Stimulated activated CD8-positive, alpha-beta memory T cell treated with anti-CD3 and anti-CD28 coated beads, Interleukin-4, amount 100 ng/mL, for 24 hours (primary cell): ENCODE results near the gene CROCC.

ENCODE experiments used
- DNase-seq: peaks from one replicate; pipeline ENCODE4 v3.0.0-alpha.2; 2020; ENCODE audit warnings: low read depth

The CROCC gene

GRCh38 chr1:16986560-16986959, 64.8 kb downstream of the CROCC start:
- DNase-seq = no peak

GRCh38 chr1:16986962-16987361, 65.2 kb downstream of the CROCC start:
- DNase-seq = no peak

GRCh38 chr1:16988210-16988609, 66.5 kb downstream of the CROCC start:
- DNase-seq = no peak

DNA sequence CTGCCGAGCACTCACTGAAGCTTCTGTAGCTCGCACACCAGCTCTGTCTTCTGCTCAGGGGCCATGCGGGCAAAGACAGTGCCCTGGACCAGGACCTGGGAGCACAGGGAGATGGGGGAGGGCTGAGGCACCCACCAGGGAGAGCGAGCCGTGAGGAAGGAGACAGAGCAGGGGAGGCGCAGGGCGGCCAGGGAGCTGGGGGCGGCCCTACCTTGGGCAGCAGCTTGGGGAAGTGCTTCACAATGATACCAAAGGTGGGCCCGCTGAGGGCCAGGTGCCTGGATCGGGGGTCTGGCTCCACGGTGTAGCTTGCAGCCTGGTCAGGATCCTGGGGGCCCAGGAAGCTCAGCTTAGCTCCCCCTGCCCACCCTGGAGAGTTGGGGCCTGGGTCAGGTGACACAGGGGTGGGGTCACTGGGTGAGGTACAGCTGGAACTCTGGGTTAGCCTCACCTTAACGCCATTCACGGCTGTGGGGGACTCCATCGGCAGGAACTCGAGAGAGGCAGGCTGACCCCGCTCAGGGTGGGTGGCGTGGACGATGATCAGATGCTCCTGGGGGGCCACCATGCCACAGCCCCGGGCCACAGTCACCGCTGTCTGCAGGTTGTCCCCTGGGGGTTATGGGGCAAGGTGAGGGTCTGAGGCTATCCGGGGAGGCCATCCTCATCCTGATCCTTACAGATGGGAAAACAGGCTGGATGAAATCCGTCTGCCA, 68.1 kb downstream of the CROCC start:
- no peak for DNase-seq

DNA sequence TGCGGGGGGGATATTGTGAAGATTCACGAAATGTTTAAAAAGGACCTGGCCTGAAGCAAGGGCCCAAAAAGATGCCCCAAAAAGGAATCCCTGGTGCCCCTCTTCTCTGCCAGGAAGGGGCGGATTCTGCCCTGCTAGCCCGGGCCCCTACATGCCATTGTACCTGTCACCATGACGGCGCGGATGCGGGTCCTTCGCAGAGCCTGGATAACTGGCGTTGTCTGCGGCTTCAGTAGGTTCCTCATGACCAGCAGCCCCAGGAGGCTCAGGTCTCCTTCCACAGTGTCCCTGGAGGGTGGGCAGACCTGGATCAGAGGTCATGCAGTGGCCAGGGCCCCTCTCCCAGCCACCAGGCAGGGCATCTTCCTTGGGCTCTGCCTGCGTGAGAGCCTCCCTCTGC, 69.8 kb downstream of the CROCC start:
- no peak for DNase-seq

- DNase-seq = no peak
Observed at GRCh38 chr1:16992102-16992501, 70.4 kb downstream of the CROCC start.

- no peak for DNase-seq
Observed at GRCh38 chr1:16992675-16993074, 70.9 kb downstream of the CROCC start.

- DNase-seq = no peak
Observed at GRCh38 chr1:16993521-16994038, 71.8 kb downstream of the CROCC start.

- no peak for DNase-seq
Observed at GRCh38 chr1:16996845-16997244, 75.1 kb downstream of the CROCC start.

DNA sequence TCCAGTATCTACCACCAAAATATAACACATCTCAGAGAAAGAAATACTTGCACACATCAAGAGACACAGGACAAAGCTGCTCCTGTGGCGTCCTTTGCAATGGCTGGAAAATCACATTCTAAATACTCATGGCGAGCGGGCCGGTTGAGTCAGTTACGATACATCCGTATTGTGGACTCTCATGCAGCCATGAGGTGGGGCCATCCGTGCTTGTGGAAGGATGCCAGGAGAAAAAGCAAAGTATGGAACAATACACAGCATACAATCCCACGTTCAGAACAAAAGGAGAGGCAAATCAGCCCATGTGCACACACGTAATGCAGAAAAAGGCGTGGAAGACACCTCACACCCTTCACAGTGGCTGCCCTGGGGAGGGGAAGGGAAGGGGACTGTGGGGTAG, 76.9 kb downstream of the CROCC start:
- no peak for DNase-seq

DNA sequence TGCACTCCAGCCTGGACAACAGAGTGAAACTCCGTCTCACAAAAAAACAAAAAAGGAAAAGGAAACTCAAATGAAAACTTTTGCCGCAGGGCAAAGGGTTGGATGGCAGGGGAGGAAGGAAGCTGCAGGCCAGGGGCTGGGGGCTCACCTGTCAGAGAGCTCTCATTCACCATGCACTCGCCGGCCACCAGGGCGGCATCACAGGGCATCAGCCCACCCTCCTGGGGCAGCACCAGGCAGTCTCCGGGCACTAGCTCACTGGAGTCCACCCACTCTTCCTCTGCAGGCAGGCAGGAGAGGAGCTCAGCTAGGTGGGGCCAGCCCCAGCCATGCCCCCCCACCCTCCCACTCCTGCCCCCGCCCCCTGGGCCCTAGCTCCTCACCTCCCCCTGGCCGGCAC, 78.1 kb downstream of the CROCC start:
- no peak for DNase-seq

- DNase-seq = no peak
Observed at GRCh38 chr1:17001760-17002523, 80.2 kb downstream of the CROCC start.

DNA sequence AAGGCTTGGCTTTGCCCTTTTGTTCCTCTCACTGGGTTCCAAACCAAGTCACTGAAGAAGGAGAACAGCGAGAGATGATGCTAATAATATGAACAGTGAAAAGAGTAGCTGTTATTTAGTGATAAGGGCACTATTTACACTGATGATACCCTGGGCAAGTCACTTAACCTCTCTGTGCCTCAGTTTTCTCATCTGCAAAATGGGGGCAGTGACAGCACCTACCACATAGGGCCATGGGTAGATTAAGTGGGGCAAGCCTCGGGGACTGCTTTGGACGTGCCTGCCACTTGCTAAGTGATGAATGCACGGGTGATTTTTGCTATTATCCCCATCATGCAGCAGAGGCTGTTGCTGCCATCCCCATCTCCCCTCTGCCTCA, 80.8 kb downstream of the CROCC start:
- DNase-seq = no peak

GRCh38 chr1:17004466-17005364, 83.0 kb downstream of the CROCC start:
- no peak for DNase-seq

GRCh38 chr1:17005365-17005740, 83.6 kb downstream of the CROCC start:
- DNase-seq = no peak

DNA sequence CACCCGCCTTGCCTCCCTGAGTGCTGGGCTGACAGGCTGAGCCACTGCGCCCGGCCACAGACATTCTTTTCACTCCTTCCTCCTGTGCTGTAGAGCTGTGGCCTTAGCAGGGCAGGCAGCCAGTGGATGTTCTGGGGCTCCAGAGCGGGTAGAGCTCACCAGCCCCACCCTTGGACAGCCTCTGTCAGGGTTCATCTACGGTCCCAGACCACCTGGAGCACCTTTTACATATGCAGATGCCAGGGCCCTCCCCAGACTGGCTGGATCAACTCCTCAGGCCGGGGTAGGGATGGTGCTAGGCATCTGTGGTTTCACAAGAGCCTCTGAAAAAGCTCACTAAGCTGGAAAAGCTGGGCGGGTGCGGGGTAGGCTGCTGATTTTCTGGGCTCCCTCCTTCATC, 85.4 kb downstream of the CROCC start:
- no peak for DNase-seq

DNA sequence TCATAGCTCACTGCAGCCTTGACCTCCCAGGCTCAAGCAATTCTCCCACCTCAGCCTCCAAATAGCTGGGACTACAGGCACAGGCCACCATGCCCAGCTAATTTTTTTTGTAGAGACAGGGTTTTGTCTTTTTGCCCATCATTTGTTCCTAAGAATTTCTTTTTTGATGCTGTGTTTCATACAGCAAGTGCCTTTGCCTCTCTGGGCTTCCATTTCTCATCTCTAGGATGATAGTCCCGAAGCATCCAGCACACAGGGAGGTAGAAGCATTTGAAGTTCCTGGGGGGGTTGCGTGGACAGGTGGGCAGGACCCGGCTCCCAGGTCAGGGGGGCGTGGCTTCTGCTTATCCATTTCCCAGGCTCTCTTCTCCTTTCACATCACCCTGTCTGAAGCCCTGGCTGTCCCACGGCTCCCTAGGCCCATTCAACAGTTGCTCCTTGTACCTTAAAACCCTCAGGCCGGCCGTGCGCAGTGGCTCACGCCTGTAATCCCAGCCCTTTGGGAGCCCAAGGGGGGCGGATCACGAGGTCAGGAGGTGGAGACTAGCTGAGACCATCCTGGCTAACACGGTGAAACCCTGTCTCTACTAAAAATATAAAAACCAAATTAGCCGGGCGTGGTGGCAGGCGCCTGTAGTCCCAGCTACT, 86.6 kb downstream of the CROCC start:
- no peak for DNase-seq

GRCh38 chr1:17009706-17010105, 88.0 kb downstream of the CROCC start:
- no peak for DNase-seq

DNA sequence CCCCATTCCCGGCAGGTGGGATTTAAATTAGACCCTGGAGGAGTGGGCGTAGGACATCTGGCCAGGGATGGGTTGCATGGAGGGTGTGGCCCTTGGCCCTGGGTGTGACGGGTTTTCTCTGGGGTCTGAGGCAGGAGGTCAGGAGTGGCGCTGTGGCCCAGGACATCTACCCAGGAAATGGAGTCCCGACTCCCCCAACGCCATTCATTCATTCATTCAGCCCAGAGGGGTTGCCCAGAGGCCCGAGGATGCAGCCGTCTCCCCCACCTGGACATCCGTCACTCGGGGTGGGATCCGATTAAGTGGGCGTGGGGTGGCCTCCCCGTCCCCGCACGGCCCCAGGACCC, 89.3 kb downstream of the CROCC start:
- DNase-seq = no peak

DNA sequence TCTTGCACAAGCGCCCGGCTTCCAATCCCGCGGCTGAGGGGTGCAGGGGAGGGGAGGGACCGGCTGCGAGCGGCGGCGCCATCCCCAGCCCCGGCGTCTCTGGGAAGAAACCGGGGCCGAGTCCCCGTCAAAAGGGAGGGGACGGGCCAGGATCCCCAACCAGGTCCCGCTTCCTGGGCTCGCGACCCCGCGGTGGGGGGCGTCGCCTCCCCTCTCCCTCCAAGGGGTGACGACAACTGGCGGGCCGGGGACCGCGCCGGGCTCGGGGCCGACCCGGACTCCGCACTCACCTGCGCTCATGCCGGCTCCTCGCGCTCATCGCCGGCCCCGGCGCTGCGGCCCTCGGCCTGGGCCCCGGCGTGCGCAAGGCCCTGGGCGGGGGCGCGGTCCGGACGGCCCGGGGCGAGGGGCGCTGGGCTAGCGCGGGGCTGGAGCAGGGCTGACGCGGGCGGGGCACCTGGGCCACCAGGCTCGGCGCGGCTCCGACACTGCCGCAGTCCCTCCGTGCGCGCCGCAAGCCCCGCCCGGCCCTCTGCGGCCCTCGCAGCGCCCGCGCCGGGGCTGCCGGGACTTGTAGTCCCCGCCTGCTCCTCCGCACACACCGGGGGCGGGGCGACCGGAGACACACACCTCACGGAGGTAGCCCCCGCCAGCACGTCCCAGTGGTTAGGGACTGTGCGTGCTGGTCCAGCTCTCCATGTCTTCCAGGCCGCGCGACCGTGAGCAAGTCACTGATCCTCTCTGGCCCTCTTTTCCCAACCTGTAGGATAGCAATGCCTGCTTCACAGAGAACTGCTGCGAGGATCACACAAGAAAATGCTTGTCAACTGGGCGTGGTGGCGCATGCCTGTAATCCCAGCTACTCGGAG, 89.9 kb downstream of the CROCC start, which contains the start of gene ATP13A2:
ATP13A2 (minus strand) TSS at position 490 of the 869 bp plus-strand sequence; CDS start at position 300, 190 bp downstream.
- peak; percentile 76 for DNase-seq
